ENCODE measurements around the gene CLEC1A.
A peak's percentile ranks its signal among the peaks of the same experiment; 100 is the strongest.

CLEC1A gene

DNA sequence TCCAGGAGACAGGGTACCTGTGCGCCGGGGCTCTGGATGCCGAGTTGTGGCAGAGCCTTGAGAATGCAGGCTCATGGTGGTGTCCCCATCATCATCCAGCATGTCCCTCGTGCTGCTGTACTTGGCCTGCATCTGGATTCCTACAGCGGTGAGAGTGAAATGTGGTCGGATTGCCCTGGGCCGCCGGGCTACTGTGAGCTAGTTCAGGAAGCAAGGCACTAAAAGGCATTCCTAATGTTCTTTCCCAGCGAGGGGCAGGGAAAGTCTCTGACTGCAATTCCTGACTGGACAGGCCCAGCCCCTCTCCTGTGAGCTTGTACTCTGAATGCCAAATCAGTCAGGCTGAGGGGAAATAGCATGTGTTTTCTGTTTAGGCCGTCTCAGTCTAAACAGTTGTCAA lies at the start of gene CLEC1A:
CLEC1A (minus strand) TSS at position 195 of the 400 bp plus-strand sequence; CDS start at position 132, 63 bp downstream.
- no peak for FAIRE-seq

- FAIRE-seq: no peak
Observed at GRCh38 chr12:10147714-10148403, 49.1 kb upstream of the CLEC1A start.

- no peak for FAIRE-seq
Observed at GRCh38 chr12:10142976-10143589, 44.3 kb upstream of the CLEC1A start.

GRCh38 chr12:10140001-10140400 lies 41.2 kb upstream of the CLEC1A start:
- FAIRE-seq: peak; percentile 62

DNA sequence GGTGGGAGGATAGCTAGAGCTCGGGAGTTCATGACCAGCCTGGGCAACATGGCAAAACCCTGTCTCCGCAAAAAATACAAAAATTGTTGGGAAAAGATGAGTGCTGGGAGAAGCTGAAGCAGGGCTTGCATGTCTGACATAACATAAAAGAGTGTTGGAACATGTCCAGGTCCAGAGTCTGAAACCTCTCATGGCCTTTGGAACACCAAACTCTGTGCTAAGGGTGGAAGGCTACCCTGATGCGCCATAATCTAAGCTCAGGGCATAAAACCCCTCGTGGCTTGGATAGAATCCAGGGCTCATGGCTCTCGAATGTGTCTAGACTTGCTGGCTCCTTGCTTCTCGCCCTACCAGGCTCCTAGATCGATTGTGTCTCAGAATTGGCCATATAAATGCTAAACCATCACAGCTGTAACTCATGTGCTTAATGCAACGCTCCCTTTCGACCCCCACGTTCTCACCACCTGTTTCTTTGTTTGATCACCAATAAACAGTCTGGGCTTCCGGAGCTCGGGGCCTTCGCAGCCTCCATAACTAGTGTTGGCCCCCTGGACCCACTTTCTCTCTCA lies 37.9 kb upstream of the CLEC1A start:
- no peak for FAIRE-seq

GRCh38 chr12:10135126-10135525 lies 36.3 kb upstream of the CLEC1A start:
- no peak for FAIRE-seq

- FAIRE-seq: no peak
Observed at GRCh38 chr12:10132850-10133370, 34.1 kb upstream of the CLEC1A start.

DNA sequence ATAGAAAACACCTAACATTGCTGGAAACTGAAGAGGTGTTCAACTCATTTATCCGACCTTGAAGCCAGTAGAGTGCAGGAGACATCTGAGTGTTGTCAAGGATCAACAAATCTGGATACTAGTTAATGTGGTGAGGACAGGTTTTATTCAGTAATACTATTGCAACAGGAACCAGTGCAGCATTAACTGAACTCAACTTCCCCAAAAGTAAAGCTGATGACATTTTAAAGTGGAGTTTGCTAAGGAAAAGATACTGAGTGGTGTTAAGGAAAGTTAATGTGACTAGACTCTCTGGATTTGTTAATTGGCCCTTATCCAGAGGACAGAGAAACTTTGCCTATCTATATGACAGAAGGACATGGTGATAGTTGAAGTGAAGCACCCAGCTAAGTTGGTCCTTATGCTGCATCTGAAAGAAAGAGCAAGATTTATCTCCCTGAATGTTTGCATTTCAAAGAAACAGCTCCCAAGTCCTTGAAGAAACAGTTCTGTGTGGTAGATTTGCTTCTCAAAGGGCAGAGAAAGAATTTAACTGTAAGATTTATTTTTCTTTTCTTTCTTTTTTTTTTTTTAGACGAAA lies 32.4 kb upstream of the CLEC1A start:
- no peak for FAIRE-seq

GRCh38 chr12:10130042-10130441 lies 31.3 kb upstream of the CLEC1A start, which contains the start of gene CLEC7A:
TSS of gene CLEC7A (minus strand) at chr12:10130199. CDS start at chr12:10130082, 117 bp downstream.
- FAIRE-seq: no peak

GRCh38 chr12:10128687-10129086 lies 29.9 kb upstream of the CLEC1A start:
- no peak for FAIRE-seq

- no peak for FAIRE-seq
Observed at GRCh38 chr12:10126413-10126812, 27.6 kb upstream of the CLEC1A start.

DNA sequence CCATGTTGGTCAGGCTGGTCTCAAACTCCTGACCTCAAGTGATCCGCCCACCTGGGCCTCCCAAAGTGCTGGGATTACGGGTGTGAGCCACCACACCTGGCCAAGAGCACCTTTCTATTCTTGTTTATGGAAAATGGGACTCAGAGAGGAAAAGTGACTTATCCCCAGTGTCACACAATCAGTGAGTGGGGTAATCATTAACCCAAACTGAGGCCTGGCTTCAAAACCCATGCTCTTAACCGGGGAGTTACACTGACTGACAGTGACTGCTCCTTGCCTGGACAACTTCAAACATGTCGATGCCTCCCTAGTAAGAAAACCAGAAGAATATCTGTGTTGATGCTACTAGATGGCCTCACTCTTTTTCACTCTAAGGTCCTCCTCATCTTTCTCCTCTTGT lies 23.9 kb upstream of the CLEC1A start:
- FAIRE-seq: no peak

DNA sequence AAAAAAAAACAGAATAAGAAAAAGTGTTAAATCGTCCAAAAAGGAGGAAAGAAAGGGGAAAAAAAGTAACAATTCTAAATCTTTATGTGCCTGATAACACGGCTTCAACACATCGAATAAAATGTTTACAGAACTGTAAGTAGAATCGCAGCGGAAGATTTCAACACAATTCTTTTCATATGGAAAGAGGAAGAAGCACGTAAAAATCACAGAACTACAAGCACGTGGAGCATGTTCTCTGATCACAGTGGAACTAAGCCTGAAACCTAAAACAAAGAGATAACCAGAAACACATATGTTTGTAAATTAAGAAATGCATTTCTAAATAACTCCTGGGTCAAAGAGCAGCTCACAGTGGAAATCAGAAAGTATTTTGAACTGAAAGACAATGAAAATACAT lies 22.5 kb upstream of the CLEC1A start:
- FAIRE-seq: no peak

DNA sequence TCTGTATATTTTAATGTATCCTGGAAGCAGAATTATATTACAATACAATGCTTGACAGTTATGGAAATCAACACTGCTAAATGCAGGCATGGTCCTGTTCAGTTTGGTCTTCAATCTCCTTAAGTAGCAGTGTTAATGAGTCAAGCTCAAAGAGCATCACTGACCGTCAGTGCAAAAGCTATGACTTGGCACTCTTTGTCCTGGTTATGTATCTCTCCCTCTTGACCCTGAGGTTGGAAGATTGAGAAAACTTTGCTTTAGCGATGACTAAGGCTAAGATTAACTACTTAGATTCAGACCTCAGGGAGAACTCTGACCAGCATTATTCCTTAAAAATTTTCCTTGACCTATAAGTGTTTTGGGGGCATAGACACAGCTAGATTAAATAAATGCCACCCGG lies 20.3 kb upstream of the CLEC1A start:
- FAIRE-seq: no peak

- FAIRE-seq: no peak
Observed at GRCh38 chr12:10115890-10116289, 17.1 kb upstream of the CLEC1A start.

DNA sequence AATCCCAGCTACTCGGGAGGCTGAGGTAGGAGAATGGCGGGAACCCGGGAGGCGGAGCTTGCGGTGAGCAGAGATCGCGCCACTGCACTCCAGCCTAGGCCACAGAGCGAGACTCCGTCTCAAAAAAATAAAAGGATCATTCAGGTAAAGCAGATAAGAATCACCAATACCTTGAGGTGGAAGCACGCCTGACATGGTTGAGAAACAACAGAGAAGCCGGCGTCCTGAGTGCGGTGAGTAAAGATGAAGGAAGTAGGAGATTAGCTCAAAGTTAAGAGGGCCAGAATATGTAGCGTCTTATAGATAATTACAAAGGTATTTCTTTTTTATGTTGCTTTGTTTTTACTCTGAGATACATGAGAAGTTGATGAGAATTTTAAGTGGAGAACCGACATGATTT lies 16.5 kb upstream of the CLEC1A start:
- FAIRE-seq: no peak

DNA sequence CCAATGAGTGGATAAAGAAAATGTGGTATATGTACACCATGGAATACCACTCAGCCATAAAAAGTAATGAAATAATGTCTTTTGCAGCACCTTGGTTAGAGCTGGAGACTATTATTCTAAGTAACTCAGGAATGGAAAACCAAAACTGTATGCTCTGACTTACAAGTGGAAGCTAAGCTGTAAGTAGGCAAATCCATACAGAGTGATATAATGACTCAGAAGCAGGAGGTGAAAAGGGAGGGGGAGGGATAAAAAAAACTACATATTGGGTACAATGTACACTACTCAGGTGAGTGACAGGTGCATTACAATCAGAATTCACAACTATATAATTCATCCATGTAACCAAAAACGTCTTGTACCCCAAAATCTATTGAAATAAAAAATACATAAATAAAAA lies 15.1 kb upstream of the CLEC1A start:
- no peak for FAIRE-seq

DNA sequence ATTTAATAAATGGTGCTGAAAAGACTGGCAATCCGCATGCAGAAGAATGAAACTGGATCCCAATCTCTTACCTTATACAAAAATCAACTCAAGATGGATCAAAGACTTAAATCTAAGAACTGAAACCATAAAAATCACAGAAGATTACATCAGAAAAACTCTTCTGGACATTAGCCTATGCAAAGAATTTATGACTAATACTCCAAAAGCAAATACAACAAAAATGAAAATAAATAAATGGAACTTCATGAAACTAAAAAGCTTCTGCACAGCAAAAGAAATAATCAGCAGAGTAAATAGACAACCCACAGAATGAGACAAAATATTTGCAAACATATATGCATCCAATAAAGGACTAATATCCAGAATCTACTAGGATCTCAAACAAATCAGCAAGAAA lies 14.3 kb upstream of the CLEC1A start:
- no peak for FAIRE-seq

DNA sequence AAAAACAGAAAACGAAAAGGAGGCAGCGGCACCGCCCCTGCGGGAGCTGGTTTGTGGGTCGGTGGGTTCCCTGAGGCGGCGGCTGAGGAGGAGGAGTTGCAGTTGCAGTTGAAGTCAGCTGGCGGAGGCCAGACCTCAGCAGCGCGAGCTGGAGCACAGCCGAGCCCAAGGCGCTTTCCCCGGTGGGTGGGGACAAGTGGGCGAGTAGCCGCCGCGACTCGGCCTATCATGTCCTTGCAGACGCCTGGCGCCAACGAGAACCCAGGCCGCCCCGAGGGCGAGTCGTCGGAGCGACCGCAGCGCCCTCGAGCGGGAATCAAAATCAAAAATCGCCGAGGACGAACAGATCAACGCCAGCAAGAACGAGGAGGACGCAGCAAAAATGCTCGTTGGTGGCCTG lies 12.7 kb upstream of the CLEC1A start:
- FAIRE-seq: no peak

DNA sequence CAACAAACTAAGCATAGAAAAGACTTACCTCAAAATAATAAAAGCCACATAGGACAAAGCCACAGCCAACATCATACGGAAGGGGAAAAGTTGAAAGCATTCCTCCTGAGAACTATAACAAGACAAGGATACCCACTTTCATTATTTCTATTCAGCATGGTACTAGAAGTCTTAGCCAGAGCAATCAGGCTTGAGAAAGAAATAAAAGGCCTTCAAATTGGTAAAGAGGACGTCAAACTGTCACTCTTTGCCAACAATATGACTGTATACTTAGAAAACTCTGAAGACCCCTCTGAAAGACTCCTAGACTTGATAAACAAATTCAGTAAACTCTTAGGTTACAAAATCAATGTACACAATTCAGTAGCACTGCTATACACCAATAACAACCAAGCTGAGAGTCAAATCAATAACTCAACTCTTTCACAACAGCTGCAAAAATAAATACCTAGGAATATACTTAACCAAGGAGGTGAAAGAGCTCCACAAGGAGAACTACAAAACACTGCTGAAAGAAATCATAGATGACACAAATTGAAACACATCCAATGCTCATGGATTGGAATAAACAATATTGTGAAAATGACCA lies 11.6 kb upstream of the CLEC1A start:
- no peak for FAIRE-seq

DNA sequence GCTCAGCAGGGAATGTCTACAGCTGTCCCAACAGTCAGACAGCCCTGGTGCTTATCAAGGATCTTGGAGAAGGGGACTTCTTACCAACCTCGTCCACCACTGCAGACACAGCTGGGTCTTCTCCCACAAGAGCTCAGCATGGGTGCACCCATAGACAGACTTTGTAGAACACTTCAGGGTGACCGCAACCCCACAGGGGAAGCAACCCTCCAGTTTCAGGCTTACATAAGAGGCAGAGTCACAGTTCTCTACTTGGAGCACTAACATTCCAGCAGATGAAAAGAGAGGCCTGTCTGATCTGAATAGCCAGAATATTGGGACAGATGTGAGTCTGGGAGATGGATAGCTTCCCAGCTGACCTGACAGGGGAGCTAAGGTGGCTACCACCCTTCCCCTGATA lies 3.5 kb upstream of the CLEC1A start:
- FAIRE-seq: no peak

GRCh38 chr12:10101648-10102220 lies 2.9 kb upstream of the CLEC1A start:
- no peak for FAIRE-seq

DNA sequence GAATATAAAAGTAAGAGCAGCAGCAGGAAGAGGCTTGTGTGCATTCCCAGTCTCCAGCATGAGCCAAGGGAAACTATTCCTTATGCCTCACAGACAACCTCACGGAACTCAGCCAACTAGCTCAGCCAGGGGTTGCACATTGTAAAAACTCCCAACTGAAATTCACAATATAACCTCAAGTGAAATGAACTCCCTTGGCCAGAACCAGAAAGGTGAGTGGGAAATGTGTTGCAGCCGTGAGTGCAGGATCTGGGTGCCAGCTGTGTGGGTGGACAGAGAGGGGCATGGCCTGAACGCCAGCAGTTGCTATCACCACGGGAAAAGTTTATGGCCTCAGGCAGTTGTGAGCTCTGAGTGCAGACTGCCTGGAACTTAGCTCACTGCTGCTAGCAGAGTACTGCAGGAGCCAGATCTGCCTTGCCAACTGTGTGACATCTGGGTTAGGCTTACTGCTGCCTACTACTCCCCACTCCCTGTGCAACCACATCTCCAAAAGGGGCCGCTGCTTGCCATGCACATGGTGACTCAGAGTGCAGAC lies 2.3 kb upstream of the CLEC1A start:
- no peak for FAIRE-seq

All from islet of Langerhans (tissue), 1 donor.